Upper lobe of left lung (tissue), 6 donors: Measurements from ENCODE around the gene ERG28. TPM values are rescaled to one million over a fixed set of nuclear protein-coding genes. Genes with fewer than 3 reads are reported as not detected.
A peak's percentile ranks its signal among the peaks of the same experiment; 100 is the strongest.

Source experiments
- ATAC-seq, 2 donors: fragments of 200-7000 bp; cut with Tn5 transposase; one replicate each; pipeline ENCODE4 v1.9.1; 2022; ENCODE audit warnings: mild to moderate bottlenecking in 2 of 2, moderate library complexity in 2 of 2; ENCODE audit not compliant: low FRiP score in 2 of 2
- DNase-seq, 2 donors: peaks; one replicate each; pipeline ENCODE4 v3.0.0-alpha.2; 2019 to 2020
- H3K27ac ChIP-seq, 4 donors: fragments of 200-600 bp; sonication (generic); one replicate each; pipeline ENCODE4 v1.5.1; 2016 to 2019
- H3K27me3 ChIP-seq, 4 donors: fragments of 200-600 bp; sonication (generic); one replicate each; pipeline ENCODE4 v1.5.1; 2017 to 2019
- H3K36me3 ChIP-seq, 4 donors: fragments of 200-600 bp; sonication (generic); one replicate each; pipeline ENCODE4 v1.5.1; 2016 to 2019
- H3K4me1 ChIP-seq, 4 donors: fragments of 200-600 bp; sonication (generic); one replicate each; pipeline ENCODE4 v1.5.1; 2018 to 2019
- H3K4me3 ChIP-seq, 4 donors: fragments of 200-600 bp; sonication (generic); one replicate each; pipeline ENCODE4 v1.5.1; 2017 to 2019; ENCODE audit warnings: mild to moderate bottlenecking in 2 of 4, moderate library complexity in 1 of 4
- H3K9me3 ChIP-seq, 4 donors: fragments of 200-600 bp; sonication (generic); one replicate each; pipeline ENCODE4 v1.5.1; 2018 to 2019
- CTCF ChIP-seq, 6 experiments: fragments of 450-650 bp in 4 of 6; fragments of 200-600 bp in 2 of 6; sonication (generic) in 2 of 6; IDR thresholded peaks; one replicate each; pipeline ENCODE4 v1.5.1; 2016 to 2019; ENCODE audit warnings: antibody characterized with exemption in 6 of 6
- EP300 ChIP-seq, 4 donors: sonication (generic); formaldehyde crosslinking; IDR thresholded peaks; one replicate each; pipeline ENCODE4 v1.5.1; 2017; ENCODE audit warnings: antibody characterized with exemption in 4 of 4, control low read depth in 2 of 4
- POLR2A ChIP-seq, 4 donors: fragments of 450-650 bp; IDR thresholded peaks; one replicate each; pipeline ENCODE4 v1.5.1; 2016 to 2017; ENCODE audit warnings: antibody characterized with exemption in 4 of 4, mild to moderate bottlenecking in 2 of 4
- POLR2AphosphoS5 ChIP-seq, 2 donors: sonication (generic); formaldehyde crosslinking; IDR thresholded peaks; one replicate each; pipeline ENCODE4 v1.5.1; 2017; ENCODE audit warnings: antibody characterized with exemption in 2 of 2
- WGBS, 2 donors: methylation state at CpG; one replicate each; pipeline ENCODE4 v1.1.5; 2017 to 2018; 5-methylcytosine and 5-hydroxymethylcytosine counted together
- total RNA-seq, 6 donors: library from RNA; depleted of rRNA in 4 of 6; stranded (reverse); fragments of >200 nt in 4 of 6; gene quantifications; one replicate each; pipeline versions ENCODE4 v1.1.0 to v1.2.1, GENCODE V29; 2016 to 2021
- donor health status: DM: no; HTN: no; CAD: no; lungs with moderate emphysema.
- donor health status: DM: no; HTN: yes; CAD: no; lungs with severe emphysema.

The ERG28 gene
- total RNA-seq, 6 donors from 2014 or later = 6.3 to 36.0 (median 17.3) TPM

- Histone ChIP-seq H3K9me3 (no peaks in the 10 kb centered on the region), H3K27ac (peak overlapping the region in 1 of 4 donors; percentile 26), H3K36me3 (peaks cover 0 to 3% (median 0%) of the 10 kb centered on the region in 4 donors), H3K27me3 (no peaks in the 10 kb centered on the region), H3K4me3 (no peak overlapping the region), H3K4me1 (no peaks in the 10 kb centered on the region)
- no peak for DNase-seq
- TF ChIP-seq CTCF (IDR thresholded peaks at IDR 0.05) (no peak), EP300 (IDR thresholded peaks at IDR 0.05) (no peak), POLR2A (IDR thresholded peaks at IDR 0.05) (no peak), POLR2AphosphoS5 (IDR thresholded peaks at IDR 0.05) (no peak)
- ATAC-seq = no peak
- WGBS, 2 donors = 78 to 87% methylated on average over 3 of the region's 3 CpGs
Observed at GRCh38 chr14:75626396-75626795, 34.3 kb downstream of the ERG28 start.

- no peak for TF ChIP-seq POLR2AphosphoS5 (IDR thresholded peaks at IDR 0.05)
- Histone ChIP-seq H3K9me3 (no peaks in the 10 kb centered on the region), H3K36me3 (peaks cover 0 to 3% (median 0%) of the 10 kb centered on the region in 4 donors), H3K27me3 (no peaks in the 10 kb centered on the region), H3K4me1 (no peaks in the 10 kb centered on the region), H3K27ac (no peak overlapping the region), H3K4me3 (no peak overlapping the region)
- WGBS, 2 donors = 71 to 95% methylated on average over 3 of the region's 3 CpGs
- DNase-seq (no peak), ATAC-seq (no peak)
Observed at GRCh38 chr14:75625034-75625433, 35.6 kb downstream of the ERG28 start.

GRCh38 chr14:75619548-75619947, 41.1 kb downstream of the ERG28 start:
- ATAC-seq (no peak), DNase-seq (no peak)
- 82 to 89% methylated on average over 1 of the region's 1 CpG for WGBS, 2 donors
- TF ChIP-seq POLR2AphosphoS5 (IDR thresholded peaks at IDR 0.05) = no peak
- TF ChIP-seq EP300 (IDR thresholded peaks at IDR 0.05) = no peak
- TF ChIP-seq CTCF (IDR thresholded peaks at IDR 0.05) = no peak
- peak in 1 of 4 donors; percentile 35 for TF ChIP-seq POLR2A (IDR thresholded peaks at IDR 0.05)
- Histone ChIP-seq H3K36me3 (no peaks in the 10 kb centered on the region), H3K9me3 (no peaks in the 10 kb centered on the region), H3K4me1 (peaks cover 0 to 4% (median 0%) of the 10 kb centered on the region in 4 donors), H3K27me3 (no peaks in the 10 kb centered on the region), H3K27ac (peak overlapping the region in 1 of 4 donors; percentile 31), H3K4me3 (no peak overlapping the region)

GRCh38 chr14:75615200-75615599, 45.5 kb downstream of the ERG28 start:
- peak; percentile 79 to 81 for ATAC-seq
- WGBS, 2 donors = 70 to 72% methylated on average over 4 of the region's 4 CpGs
- H3K27me3 ChIP-seq = no peaks in the 10 kb centered on the region
- DNase-seq = peak in 1 of 2 donors; percentile 53
- TF ChIP-seq CTCF (IDR thresholded peaks at IDR 0.05) (no peak), POLR2A (IDR thresholded peaks at IDR 0.05) (peak in 1 of 4 donors; percentile 54)
- peaks cover 0 to 18% (median 12%) of the 10 kb centered on the region in 4 donors for H3K4me1 ChIP-seq
- H3K36me3 ChIP-seq = no peaks in the 10 kb centered on the region
- H3K4me3 ChIP-seq = no peak overlapping the region
- peak overlapping the region; percentile 64 to 74 (median 70) for H3K27ac ChIP-seq
- H3K9me3 ChIP-seq = no peaks in the 10 kb centered on the region

- peak in 1 of 2 donors; percentile 49 for ATAC-seq
Observed at GRCh38 chr14:75614179-75614578, 46.5 kb downstream of the ERG28 start.

More at GRCh38 chr14:75614179-75614578, 46.5 kb downstream of the ERG28 start:
- Histone ChIP-seq H3K9me3 (no peaks in the 10 kb centered on the region), H3K27ac (peak overlapping the region in 3 of 4 donors; percentile 64 to 74 (median 72)), H3K4me3 (no peak overlapping the region), H3K36me3 (no peaks in the 10 kb centered on the region), H3K4me1 (peaks cover 3 to 25% (median 16%) of the 10 kb centered on the region in 4 donors), H3K27me3 (no peaks in the 10 kb centered on the region)
- TF ChIP-seq POLR2AphosphoS5 (IDR thresholded peaks at IDR 0.05) (peak in 1 of 2 donors; percentile 68), POLR2A (IDR thresholded peaks at IDR 0.05) (peak in 1 of 4 donors; percentile 43), EP300 (IDR thresholded peaks at IDR 0.05) (peak in 2 of 4 donors; percentile 15 to 36), CTCF (IDR thresholded peaks at IDR 0.05) (no peak)
- WGBS, 2 donors = 59 to 62% methylated on average over 4 of the region's 4 CpGs
- peak in 1 of 2 donors; percentile 35 for DNase-seq
